HEK293 (cell line): ENCODE data around the gene WDHD1.

Experiments
- CTCF ChIA-PET: fragments of 350-600 bp; formaldehyde crosslinking; extraction: SDS; loops from one replicate; lab custom pipeline; 2021; ENCODE audit warnings: antibody characterized with exemption; lab: Yijun Ruan, JAX
- POLR2A ChIA-PET: fragments of 300-600 bp; formaldehyde crosslinking; extraction: SDS; loops from one replicate; lab custom pipeline; 2020; ENCODE audit warnings: antibody characterized with exemption, inconsistent platforms; lab: Yijun Ruan, JAX
- H3K27ac ChIP-seq: fragments of 200-500 bp; sonication (Bioruptor generic); 2 replicates; pipeline ENCODE4 v1.5.1; 2014; ENCODE audit warnings: low read depth, low read length, control low read depth, inconsistent platforms; ENCODE audit errors: extremely low read depth
- H3K36me3 ChIP-seq, 2 experiments: fragments of 200-500 bp in 1 of 2; sonication (Bioruptor generic) in 1 of 2; 1 replicate in 1 of 2; 2 replicates in 1 of 2; pipeline ENCODE4 v1.5.1; 2014 to 2017; ENCODE audit warnings: inconsistent platforms in 2 of 2, low read length in 2 of 2; ENCODE audit not compliant: control insufficient read depth in 2 of 2, insufficient read depth in 1 of 2
- H3K4me1 ChIP-seq: fragments of 200-500 bp; sonication (Bioruptor generic); 2 replicates; pipeline ENCODE4 v1.5.1; 2014; ENCODE audit warnings: mild to moderate bottlenecking, low read length, inconsistent platforms; ENCODE audit not compliant: control insufficient read depth, insufficient read depth
- H3K4me3 ChIP-seq: 2 replicates; pipeline ENCODE4 v1.5.1; 2011; ENCODE audit warnings: low read depth, mild to moderate bottlenecking, control low read depth, low read length, moderate library complexity
- H3K9me3 ChIP-seq: fragments of 200-500 bp; sonication (Bioruptor generic); 2 replicates; pipeline ENCODE4 v1.5.1; 2014; ENCODE audit warnings: low read depth, low read length, inconsistent platforms; ENCODE audit not compliant: control insufficient read depth, insufficient read depth
- HIC1 ChIP-seq: fragments of 450-650 bp; formaldehyde crosslinking; IDR thresholded peaks from 2 replicates; pipeline ENCODE4 v1.5.1; 2016; ENCODE audit warnings: missing biosample characterization, missing genetic modification characterization
- IKZF3 ChIP-seq: fragments of 450-650 bp; IDR thresholded peaks from 2 replicates; pipeline ENCODE4 v1.5.0; 2018; ENCODE audit warnings: missing biosample characterization, mild to moderate bottlenecking, missing genetic modification characterization, moderate library complexity
- SP7 ChIP-seq: fragments of 450-650 bp; formaldehyde crosslinking; IDR thresholded peaks from 2 replicates; pipeline ENCODE4 v1.5.1; 2016; ENCODE audit warnings: missing biosample characterization, missing genetic modification characterization
- ZBTB1 ChIP-seq: fragments of 450-650 bp; formaldehyde crosslinking; IDR thresholded peaks from 2 replicates; pipeline ENCODE4 v1.5.1; 2016; ENCODE audit warnings: missing biosample characterization, missing genetic modification characterization
- ZBTB26 ChIP-seq: fragments of 450-650 bp; formaldehyde crosslinking; optimal IDR thresholded peaks from 2 replicates; pipeline ENCODE3; 2016; ENCODE audit warnings: missing biosample characterization, mild to moderate bottlenecking, missing genetic modification characterization
- ZFP37 ChIP-seq: fragments of 450-650 bp; formaldehyde crosslinking; IDR thresholded peaks from 2 replicates; pipeline ENCODE4 v1.5.1; 2016; ENCODE audit warnings: missing biosample characterization, missing genetic modification characterization
- ZNF140 ChIP-seq: fragments of 450-650 bp; formaldehyde crosslinking; IDR thresholded peaks from 2 replicates; pipeline ENCODE4 v1.5.1; 2016; ENCODE audit warnings: missing biosample characterization, missing genetic modification characterization
- ZNF18 ChIP-seq: fragments of 450-650 bp; formaldehyde crosslinking; IDR thresholded peaks from 2 replicates; pipeline ENCODE4 v1.5.1; 2016; ENCODE audit warnings: missing biosample characterization, missing genetic modification characterization
- ZNF214 ChIP-seq: fragments of 450-650 bp; formaldehyde crosslinking; IDR thresholded peaks from 2 replicates; pipeline ENCODE4 v1.5.1; 2017; ENCODE audit warnings: missing biosample characterization, mild to moderate bottlenecking, missing genetic modification characterization, borderline replicate concordance
- ZNF223 ChIP-seq: fragments of 450-650 bp; formaldehyde crosslinking; IDR thresholded peaks from 2 replicates; pipeline ENCODE4 v1.5.1; 2016; ENCODE audit warnings: missing biosample characterization, missing genetic modification characterization
- ZNF266 ChIP-seq: fragments of 450-650 bp; formaldehyde crosslinking; IDR thresholded peaks from 2 replicates; pipeline ENCODE4 v1.5.1; 2016; ENCODE audit warnings: missing biosample characterization, missing genetic modification characterization, low read depth
- ZNF311 ChIP-seq: fragments of 450-650 bp; formaldehyde crosslinking; IDR thresholded peaks from 2 replicates; pipeline ENCODE4 v1.5.1; 2017; ENCODE audit warnings: missing biosample characterization, missing genetic modification characterization, borderline replicate concordance
- ZNF394 ChIP-seq: fragments of 450-650 bp; formaldehyde crosslinking; IDR thresholded peaks from 2 replicates; pipeline ENCODE4 v1.5.1; 2016; ENCODE audit warnings: missing biosample characterization, missing genetic modification characterization, mild to moderate bottlenecking, moderate library complexity, borderline replicate concordance
- ZNF433 ChIP-seq: fragments of 450-650 bp; formaldehyde crosslinking; IDR thresholded peaks from 2 replicates; pipeline ENCODE4 v1.5.1; 2016; ENCODE audit warnings: missing biosample characterization, missing genetic modification characterization, low read depth
- ZNF510 ChIP-seq: fragments of 450-650 bp; formaldehyde crosslinking; IDR thresholded peaks from 2 replicates; pipeline ENCODE4 v1.5.1; 2018; ENCODE audit warnings: mild to moderate bottlenecking, missing genetic modification characterization, missing biosample characterization; ENCODE audit not compliant: insufficient replicate concordance
- ZNF560 ChIP-seq: fragments of 450-650 bp; formaldehyde crosslinking; IDR thresholded peaks from 2 replicates; pipeline ENCODE4 v1.5.1; 2017; ENCODE audit warnings: missing biosample characterization, missing genetic modification characterization, borderline replicate concordance
- ZNF610 ChIP-seq: fragments of 450-650 bp; formaldehyde crosslinking; IDR thresholded peaks from 2 replicates; pipeline ENCODE4 v1.5.1; 2016; ENCODE audit warnings: missing biosample characterization, missing genetic modification characterization, borderline replicate concordance
- ZNF621 ChIP-seq: fragments of 450-650 bp; formaldehyde crosslinking; IDR thresholded peaks from 2 replicates; pipeline ENCODE4 v1.5.1; 2017; ENCODE audit warnings: missing biosample characterization, missing genetic modification characterization
- ZNF624 ChIP-seq: fragments of 450-650 bp; formaldehyde crosslinking; IDR thresholded peaks from 2 replicates; pipeline ENCODE4 v1.5.1; 2017; ENCODE audit warnings: missing biosample characterization, missing genetic modification characterization
- ZNF664 ChIP-seq: fragments of 450-650 bp; formaldehyde crosslinking; IDR thresholded peaks from 2 replicates; pipeline ENCODE4 v1.5.1; 2016; ENCODE audit warnings: missing biosample characterization, missing genetic modification characterization
- ZNF707 ChIP-seq: fragments of 450-650 bp; formaldehyde crosslinking; IDR thresholded peaks from 2 replicates; pipeline ENCODE4 v1.5.1; 2016; ENCODE audit warnings: missing biosample characterization, missing genetic modification characterization
- ZNF747 ChIP-seq: fragments of 450-650 bp; formaldehyde crosslinking; IDR thresholded peaks from 2 replicates; pipeline ENCODE4 v1.5.1; 2016; ENCODE audit warnings: missing biosample characterization, missing genetic modification characterization
- ZNF776 ChIP-seq: fragments of 450-650 bp; formaldehyde crosslinking; IDR thresholded peaks from 2 replicates; pipeline ENCODE4 v1.5.0; 2017; ENCODE audit warnings: missing biosample characterization, missing genetic modification characterization, borderline replicate concordance
- ZNF837 ChIP-seq: fragments of 450-650 bp; formaldehyde crosslinking; IDR thresholded peaks from 2 replicates; pipeline ENCODE4 v1.5.1; 2016; ENCODE audit warnings: missing biosample characterization, missing genetic modification characterization
- ZSCAN4 ChIP-seq: fragments of 450-650 bp; formaldehyde crosslinking; IDR thresholded peaks from 2 replicates; pipeline ENCODE4 v1.5.1; 2017; ENCODE audit warnings: missing biosample characterization, missing genetic modification characterization

Gene WDHD1

GRCh38 chr14:54929556-54929955 is 97.3 kb downstream of the WDHD1 start:
- no peaks in the 10 kb centered on the region for H3K9me3 ChIP-seq
- TF ChIP-seq ZNF223 (tag by site-specific recombination) (no peak), ZNF560 (tag by site-specific recombination) (no peak), ZNF776 (no peak), ZNF624 (tag by site-specific recombination) (no peak), HIC1 (tag by site-specific recombination) (no peak), ZNF837 (tag by site-specific recombination) (no peak), SP7 (tag by site-specific recombination) (no peak), ZBTB1 (tag by site-specific recombination) (no peak), ZBTB26 (tag by site-specific recombination) (no peak), ZNF266 (tag by site-specific recombination) (no peak), ZNF747 (no peak), ZNF621 (tag by site-specific recombination) (no peak), ZNF707 (tag by site-specific recombination) (no peak)
- TF ChIP-seq, all 188 proteins: peak for 0
- no peak overlapping the region for H3K4me3 ChIP-seq
- CTCF ChIA-PET = interaction anchor here (0.7 kb wide), 1 partner anchor 532 kb away, joined by 3 read pairs; no protein-coding TSS in a partner anchor
- no peak overlapping the region for H3K27ac ChIP-seq
- H3K4me1 ChIP-seq = 0 out of 2 replicates have a peak, but pooled peaks cover 4% of the 10 kb centered on the region
- POLR2A ChIA-PET = no interaction called here
- no peaks in the 10 kb centered on the region; a peak in 1 of 3 replicates for H3K36me3 ChIP-seq

GRCh38 chr14:54928216-54928615 is 98.7 kb downstream of the WDHD1 start:
- CTCF ChIA-PET = interaction anchor here (0.7 kb wide), 1 partner anchor 56 kb away, joined by 4 read pairs; no protein-coding TSS in a partner anchor
- Histone ChIP-seq H3K27ac (no peak overlapping the region), H3K36me3 (no peaks in the 10 kb centered on the region; a peak in 1 of 3 replicates), H3K9me3 (no peaks in the 10 kb centered on the region), H3K4me1 (0 out of 2 replicates have a peak, but pooled peaks cover 4% of the 10 kb centered on the region), H3K4me3 (no peak overlapping the region)
- POLR2A ChIA-PET = no interaction called here
- no peak for TF ChIP-seq ZNF394 (tag by site-specific recombination)
- TF ChIP-seq ZSCAN4 (tag by site-specific recombination) = no peak
- no peak for TF ChIP-seq ZNF18
- no peak for TF ChIP-seq ZNF433 (tag by site-specific recombination)
- TF ChIP-seq ZNF214 (tag by site-specific recombination) = no peak
- no peak for TF ChIP-seq ZNF140 (tag by site-specific recombination)
- no peak for TF ChIP-seq ZNF311 (tag by site-specific recombination)
- no peak for TF ChIP-seq ZNF510 (tag by site-specific recombination)
- TF ChIP-seq ZNF610 = no peak
- TF ChIP-seq ZFP37 (tag by site-specific recombination) = no peak
- TF ChIP-seq ZNF664 (tag by site-specific recombination) = no peak
- no peak for TF ChIP-seq IKZF3
